Neural cell (in vitro differentiated cells): ENCODE results near the gene TMEM132E.
A peak's percentile ranks its signal among the peaks of the same experiment; 100 is the strongest.

Source experiments
- EP300 ChIP-seq: fragments of 450-650 bp; conservative IDR thresholded peaks from 2 replicates; pipeline ENCODE4 v1.6.1; 2014; ENCODE audit warnings: antibody characterized with exemption, mild to moderate bottlenecking, moderate library complexity; ENCODE audit not compliant: poor library complexity, severe bottlenecking
- MXI1 ChIP-seq: fragments of 450-650 bp; conservative IDR thresholded peaks from 2 replicates; pipeline ENCODE4 v1.6.1; 2014; ENCODE audit warnings: antibody characterized with exemption, mild to moderate bottlenecking; ENCODE audit not compliant: poor library complexity, severe bottlenecking
- POLR2AphosphoS5 ChIP-seq: IDR thresholded peaks from 2 replicates; pipeline ENCODE4 v1.6.1; 2012
- TF ChIP-seq, protein P1 (sequence below): fragments of 450-650 bp; IDR thresholded peaks from 2 replicates; pipeline ENCODE4 v1.5.1; 2014; ENCODE audit warnings: antibody characterized with exemption, mild to moderate bottlenecking, moderate library complexity; ENCODE audit not compliant: poor library complexity, severe bottlenecking

DNA sequence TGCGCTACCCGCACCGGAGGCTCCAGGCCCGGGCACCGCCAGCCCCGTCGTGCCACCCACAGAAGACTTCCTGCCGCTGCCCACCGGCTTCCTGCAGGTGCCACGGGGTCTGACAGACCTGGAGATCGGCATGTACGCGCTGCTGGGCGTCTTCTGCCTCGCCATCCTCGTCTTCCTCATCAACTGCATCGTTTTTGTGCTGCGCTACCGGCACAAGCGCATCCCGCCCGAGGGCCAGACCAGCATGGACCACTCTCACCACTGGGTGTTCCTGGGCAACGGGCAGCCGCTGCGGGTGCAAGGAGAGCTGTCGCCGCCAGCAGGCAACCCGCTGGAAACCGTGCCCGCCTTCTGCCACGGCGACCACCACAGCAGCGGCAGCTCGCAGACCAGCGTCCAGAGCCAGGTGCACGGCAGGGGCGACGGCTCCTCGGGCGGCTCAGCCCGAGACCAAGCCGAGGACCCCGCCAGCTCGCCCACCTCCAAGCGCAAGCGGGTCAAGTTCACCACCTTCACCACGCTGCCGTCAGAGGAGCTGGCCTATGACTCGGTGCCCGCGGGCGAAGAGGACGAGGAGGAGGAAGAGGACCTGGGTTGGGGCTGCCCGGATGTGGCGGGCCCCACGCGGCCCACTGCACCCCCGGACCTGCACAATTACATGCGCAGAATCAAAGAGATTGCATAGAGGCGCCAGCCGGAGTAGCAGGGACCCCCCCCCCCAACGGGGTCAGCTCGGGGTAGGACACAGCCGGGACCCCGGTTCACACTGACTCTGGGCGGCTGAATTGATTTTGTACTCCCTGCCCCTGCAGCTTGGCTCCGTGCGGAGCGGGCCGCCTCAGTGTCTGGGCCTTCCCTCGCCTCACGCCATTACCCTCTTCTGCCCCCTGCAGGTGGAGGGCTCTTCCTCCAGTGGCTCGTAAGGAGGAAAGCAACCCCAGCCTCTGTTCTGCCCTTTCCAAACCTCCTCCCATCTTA is 58.5 kb downstream of the TMEM132E start:
- TF ChIP-seq MXI1 (no peak), POLR2AphosphoS5 (no peak), EP300 (no peak)
- TF ChIP-seq, protein P1, sequence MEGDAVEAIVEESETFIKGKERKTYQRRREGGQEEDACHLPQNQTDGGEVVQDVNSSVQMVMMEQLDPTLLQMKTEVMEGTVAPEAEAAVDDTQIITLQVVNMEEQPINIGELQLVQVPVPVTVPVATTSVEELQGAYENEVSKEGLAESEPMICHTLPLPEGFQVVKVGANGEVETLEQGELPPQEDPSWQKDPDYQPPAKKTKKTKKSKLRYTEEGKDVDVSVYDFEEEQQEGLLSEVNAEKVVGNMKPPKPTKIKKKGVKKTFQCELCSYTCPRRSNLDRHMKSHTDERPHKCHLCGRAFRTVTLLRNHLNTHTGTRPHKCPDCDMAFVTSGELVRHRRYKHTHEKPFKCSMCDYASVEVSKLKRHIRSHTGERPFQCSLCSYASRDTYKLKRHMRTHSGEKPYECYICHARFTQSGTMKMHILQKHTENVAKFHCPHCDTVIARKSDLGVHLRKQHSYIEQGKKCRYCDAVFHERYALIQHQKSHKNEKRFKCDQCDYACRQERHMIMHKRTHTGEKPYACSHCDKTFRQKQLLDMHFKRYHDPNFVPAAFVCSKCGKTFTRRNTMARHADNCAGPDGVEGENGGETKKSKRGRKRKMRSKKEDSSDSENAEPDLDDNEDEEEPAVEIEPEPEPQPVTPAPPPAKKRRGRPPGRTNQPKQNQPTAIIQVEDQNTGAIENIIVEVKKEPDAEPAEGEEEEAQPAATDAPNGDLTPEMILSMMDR = peak; percentile 63
